ENCODE measurements around the gene MYL3.
"Not testable (repeated sequence)": the region's sequence is repeated elsewhere in the genome, so short reads cannot be mapped to it uniquely, and the experiment has no call there.

The MYL3 gene

DNA sequence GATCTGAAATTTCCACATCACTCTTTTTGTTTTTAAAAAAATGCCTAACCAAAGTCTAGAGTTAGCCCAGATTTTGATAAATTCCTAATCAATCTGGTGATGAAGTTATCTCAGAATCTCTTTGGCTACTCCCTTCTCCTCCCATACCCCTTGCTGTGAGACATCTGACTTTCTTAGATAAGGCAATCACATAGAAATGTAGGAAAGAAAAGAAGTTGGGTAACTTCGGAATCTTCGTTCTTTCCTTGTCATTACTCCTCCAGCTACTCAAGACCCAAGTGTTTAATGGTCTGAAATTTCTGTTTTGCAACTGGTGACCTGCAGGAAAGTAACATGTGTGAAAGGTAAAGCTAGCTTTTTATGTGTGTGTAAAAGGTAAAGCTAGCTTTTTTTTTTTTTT, 37.8 kb downstream of the MYL3 start:
- H3K27me3 ChIP-seq (replicated peaks; ENCODE audit: control insufficient read depth, insufficient read depth, low read length) = no peaks in the 10 kb centered on the region
- H3K36me3 ChIP-seq (ENCODE audit: control insufficient read depth, insufficient read depth, low read length) = no peaks in the 10 kb centered on the region
- no peak for DNase-seq (ENCODE audit: extremely low read depth, insufficient read length)
- H3K4me3 ChIP-seq (replicated peaks; ENCODE audit: low read depth, low read length) = no peak overlapping the region
- TF ChIP-seq CTCF (IDR thresholded peaks at IDR 0.05; ENCODE audit: insufficient read depth, low read length, poor library complexity, severe bottlenecking) = no peak

DNA sequence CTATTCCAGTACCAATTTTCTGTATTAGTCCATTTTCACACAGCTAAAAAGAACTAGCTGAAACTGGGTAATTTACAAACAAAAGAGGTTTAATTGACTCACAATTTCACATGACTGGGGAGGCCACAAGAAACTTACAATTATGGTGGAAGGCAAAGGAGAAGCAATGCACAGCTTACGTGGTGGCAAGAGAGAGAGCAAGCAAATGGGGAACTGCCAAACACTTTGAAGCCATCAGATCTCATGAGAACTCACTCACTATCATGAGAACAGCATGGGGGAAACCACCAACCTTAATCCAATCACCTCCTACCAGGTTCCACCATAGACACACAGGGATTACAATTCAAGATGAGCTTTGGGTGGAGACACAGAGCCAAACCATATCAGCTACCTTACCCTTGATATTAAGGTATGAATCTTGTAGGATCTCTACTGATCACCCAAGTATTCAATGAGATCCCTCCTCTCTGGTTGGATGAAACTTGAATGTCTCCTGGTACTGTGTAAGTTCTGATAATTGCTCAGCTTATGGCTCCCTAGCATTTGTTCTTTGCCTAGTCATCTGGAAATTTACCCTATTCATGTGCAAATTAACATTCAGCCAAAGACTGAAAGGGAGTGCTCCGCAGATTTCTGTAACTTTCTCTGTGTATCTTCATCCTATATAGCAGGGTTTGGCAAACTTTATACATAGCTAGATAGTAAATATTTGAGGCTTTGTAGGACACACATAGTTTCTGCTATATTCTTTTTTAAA, 38.9 kb downstream of the MYL3 start:
- Histone ChIP-seq H3K36me3 (ENCODE audit: control insufficient read depth, insufficient read depth, low read length) (no peaks in the 10 kb centered on the region), H3K27me3 (replicated peaks; ENCODE audit: control insufficient read depth, insufficient read depth, low read length) (no peaks in the 10 kb centered on the region), H3K4me3 (replicated peaks; ENCODE audit: low read depth, low read length) (no peak overlapping the region)
- no peak for TF ChIP-seq CTCF (IDR thresholded peaks at IDR 0.05; ENCODE audit: insufficient read depth, low read length, poor library complexity, severe bottlenecking)
- DNase-seq (ENCODE audit: extremely low read depth, insufficient read length) = no peak

GRCh38 chr3:46823314-46823713, 39.9 kb downstream of the MYL3 start:
- not testable (repeated sequence) for H3K27me3 ChIP-seq (replicated peaks; ENCODE audit: control insufficient read depth, insufficient read depth, low read length); DNase-seq (ENCODE audit: extremely low read depth, insufficient read length); H3K36me3 ChIP-seq (ENCODE audit: control insufficient read depth, insufficient read depth, low read length); H3K4me3 ChIP-seq (replicated peaks; ENCODE audit: low read depth, low read length)

DNA sequence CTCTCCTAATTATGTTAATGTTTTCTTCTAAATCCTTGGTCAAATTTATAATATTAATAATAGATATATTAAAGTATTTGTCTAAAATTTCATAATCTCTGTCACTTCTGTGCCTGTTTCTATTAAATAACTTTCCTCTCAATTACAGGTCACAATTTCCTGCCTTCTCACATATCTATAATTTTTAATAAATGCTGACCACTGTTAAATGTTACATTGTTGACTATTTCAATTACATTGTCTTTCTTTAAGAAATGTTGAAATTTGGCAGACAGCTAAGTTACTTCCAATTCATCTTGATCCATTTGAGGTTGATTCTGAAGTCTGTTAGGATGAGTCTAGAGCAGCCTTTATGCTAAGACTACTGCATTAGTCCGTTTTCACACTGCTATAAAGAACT, 41.7 kb downstream of the MYL3 start:
- H3K36me3 ChIP-seq (ENCODE audit: control insufficient read depth, insufficient read depth, low read length) = no peaks in the 10 kb centered on the region
- no peak overlapping the region for H3K4me3 ChIP-seq (replicated peaks; ENCODE audit: low read depth, low read length)
- no peaks in the 10 kb centered on the region for H3K27me3 ChIP-seq (replicated peaks; ENCODE audit: control insufficient read depth, insufficient read depth, low read length)
- no peak for DNase-seq (ENCODE audit: extremely low read depth, insufficient read length)
- TF ChIP-seq CTCF (IDR thresholded peaks at IDR 0.05; ENCODE audit: insufficient read depth, low read length, poor library complexity, severe bottlenecking) = no peak

DNA sequence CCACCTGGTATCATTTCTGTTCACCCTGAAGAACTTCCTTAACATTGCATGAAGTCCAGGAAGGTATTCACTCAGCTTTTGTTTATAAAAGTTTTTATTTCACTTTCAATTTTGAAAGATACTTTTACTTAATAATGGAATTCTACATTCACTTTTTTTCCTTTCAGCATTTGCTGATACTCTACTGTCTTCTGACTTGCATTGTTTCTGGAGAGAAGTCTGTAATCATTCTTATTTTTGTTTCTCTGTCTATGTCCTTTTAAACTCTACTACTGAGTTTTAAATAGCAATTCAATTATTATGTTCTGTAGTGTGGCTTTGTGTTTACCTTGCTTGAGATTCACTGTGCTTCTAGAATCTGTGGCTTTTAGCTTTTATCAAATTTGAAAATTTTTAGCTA, 42.4 kb downstream of the MYL3 start:
- no peak overlapping the region for H3K4me3 ChIP-seq (replicated peaks; ENCODE audit: low read depth, low read length)
- TF ChIP-seq CTCF (IDR thresholded peaks at IDR 0.05; ENCODE audit: insufficient read depth, low read length, poor library complexity, severe bottlenecking) = no peak
- DNase-seq (ENCODE audit: extremely low read depth, insufficient read length) = no peak

DNA sequence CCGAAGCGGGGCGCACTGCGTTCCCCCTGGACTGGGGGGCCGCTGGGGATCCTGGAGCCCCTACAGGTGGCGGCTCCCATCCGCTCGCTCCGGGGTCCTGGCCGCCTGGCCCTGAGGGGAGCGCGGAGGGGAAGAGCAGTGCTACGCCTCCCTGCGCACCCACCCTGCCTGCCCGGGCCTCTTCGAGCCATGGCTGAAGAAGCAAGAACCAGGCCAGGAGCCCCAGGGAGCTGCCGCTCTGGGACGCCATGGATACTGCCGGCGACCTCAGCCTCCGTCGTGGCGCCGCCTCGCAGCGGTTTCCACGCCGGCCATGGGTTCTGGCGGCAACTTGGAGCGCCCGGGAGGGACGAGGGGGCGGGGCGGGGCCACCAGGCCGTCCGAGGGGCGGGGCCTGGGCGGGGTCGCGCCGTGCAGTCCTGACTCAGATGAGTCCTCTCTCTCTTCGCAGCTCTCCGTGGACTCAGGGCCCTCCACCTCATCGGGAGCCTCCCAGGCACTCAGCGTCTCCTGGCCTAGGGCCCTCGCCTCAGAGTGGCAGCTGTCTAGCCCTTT, 50.9 kb downstream of the MYL3 start:
- H3K27me3 ChIP-seq (replicated peaks; ENCODE audit: control insufficient read depth, insufficient read depth, low read length) = no peaks in the 10 kb centered on the region; the same call in 1 of the 2 replicates
- no peak for TF ChIP-seq CTCF (IDR thresholded peaks at IDR 0.05; ENCODE audit: insufficient read depth, low read length, poor library complexity, severe bottlenecking)
- H3K4me3 ChIP-seq (replicated peaks; ENCODE audit: low read depth, low read length) = no peak overlapping the region
- H3K36me3 ChIP-seq (ENCODE audit: control insufficient read depth, insufficient read depth, low read length) = no peaks in the 10 kb centered on the region
- DNase-seq (ENCODE audit: extremely low read depth, insufficient read length) = peak; percentile 47

More for the DNA sequence above, 42.4 kb downstream of the MYL3 start:
- Histone ChIP-seq H3K27me3 (replicated peaks; ENCODE audit: control insufficient read depth, insufficient read depth, low read length) (no peaks in the 10 kb centered on the region), H3K36me3 (ENCODE audit: control insufficient read depth, insufficient read depth, low read length) (no peaks in the 10 kb centered on the region)

Measured in GM06990 (cell line).